HCT116 (cell line): ENCODE data around the gene LCMT2.

Source experiments
- CEBPB ChIP-seq: IDR thresholded peaks from 2 replicates; pipeline ENCODE4 v1.6.1; 2012; ENCODE audit warnings: low read depth
- EZH2 ChIP-seq: fragments of 200-600 bp; sonication (generic); IDR thresholded peaks from 2 replicates; pipeline ENCODE4 v1.6.1; 2017; ENCODE audit warnings: antibody characterized with exemption, mixed run types
- FOSL1 ChIP-seq: IDR thresholded peaks from 2 replicates; pipeline ENCODE4 v1.6.1; 2012; ENCODE audit warnings: low read depth
- POLR2A ChIP-seq: IDR thresholded peaks from 2 replicates; pipeline ENCODE4 v1.7.0; 2011; ENCODE audit warnings: borderline replicate concordance; ENCODE audit not compliant: insufficient read depth, insufficient read length; ENCODE audit errors: extremely low read depth
- SIN3A ChIP-seq: IDR thresholded peaks from 2 replicates; pipeline ENCODE4 v1.6.1; 2012; ENCODE audit warnings: low read depth
- ZBTB33 ChIP-seq: IDR thresholded peaks from 2 replicates; pipeline ENCODE4 v1.6.1; 2011; ENCODE audit warnings: mild to moderate bottlenecking, low read length, moderate library complexity; ENCODE audit not compliant: insufficient replicate concordance; ENCODE audit errors: extremely low read depth
- TF ChIP-seq, protein P1 (sequence below): IDR thresholded peaks from 2 replicates; pipeline ENCODE4 v1.6.1; 2012
- TF ChIP-seq, protein P2 (sequence below), 3 experiments: fragments of 200-600 bp in 1 of 3; sonication (generic) in 1 of 3; IDR thresholded peaks in 2 of 3; conservative IDR thresholded peaks in 1 of 3; 2 replicates each; pipeline ENCODE4 v1.5.1; 2012 to 2017; ENCODE audit warnings: low read depth in 2 of 3, low read length in 2 of 3, antibody characterized with exemption in 1 of 3, borderline replicate concordance in 1 of 3, control low read depth in 1 of 3, mild to moderate bottlenecking in 1 of 3, mixed read lengths in 1 of 3, mixed run types in 1 of 3, moderate library complexity in 1 of 3; ENCODE audit not compliant: insufficient read depth in 1 of 3

DNA sequence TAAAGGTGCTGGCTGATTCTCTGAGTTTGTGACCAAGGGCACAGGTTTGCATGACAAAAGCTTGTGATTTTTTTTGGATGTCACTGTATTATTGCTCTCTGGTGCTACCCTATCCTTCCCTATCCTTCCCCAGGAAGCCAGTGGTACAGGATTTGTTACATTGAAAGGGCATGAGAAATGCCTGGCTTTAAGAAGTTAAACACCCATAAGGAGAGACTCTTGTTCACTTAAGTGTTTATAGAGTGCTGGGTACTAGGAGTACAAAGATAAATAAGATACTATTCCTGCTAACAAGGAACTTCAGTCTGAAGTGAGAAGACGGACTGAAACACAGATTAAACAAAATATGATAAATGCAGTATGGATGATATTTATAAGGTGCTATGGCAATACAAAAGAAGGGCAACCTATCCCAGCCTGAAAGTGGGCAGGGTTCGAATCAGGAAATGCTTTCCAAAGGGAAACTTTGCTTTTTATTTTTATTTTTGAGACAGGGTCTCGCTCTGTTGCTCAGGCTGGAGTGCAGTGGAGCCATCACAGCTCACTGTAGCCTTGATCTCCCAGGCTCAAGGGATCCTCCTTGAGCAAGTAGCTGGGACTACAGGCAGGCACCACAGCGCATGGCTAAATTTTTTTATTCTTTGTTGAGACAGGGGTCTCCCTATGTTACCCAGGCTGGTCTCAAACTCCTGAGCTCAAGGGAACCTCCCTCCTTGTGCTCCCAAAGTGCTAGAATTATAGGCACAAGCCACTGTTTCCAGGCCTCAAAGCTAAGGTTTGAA lies 11.2 kb downstream of the LCMT2 start:
- TF ChIP-seq, protein P1, sequence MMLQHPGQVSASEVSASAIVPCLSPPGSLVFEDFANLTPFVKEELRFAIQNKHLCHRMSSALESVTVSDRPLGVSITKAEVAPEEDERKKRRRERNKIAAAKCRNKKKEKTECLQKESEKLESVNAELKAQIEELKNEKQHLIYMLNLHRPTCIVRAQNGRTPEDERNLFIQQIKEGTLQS: no peak
- TF ChIP-seq POLR2A (no peak), SIN3A (no peak), ZBTB33 (no peak), CEBPB (no peak), FOSL1 (no peak), EZH2 (no peak)
- TF ChIP-seq, protein P2, sequence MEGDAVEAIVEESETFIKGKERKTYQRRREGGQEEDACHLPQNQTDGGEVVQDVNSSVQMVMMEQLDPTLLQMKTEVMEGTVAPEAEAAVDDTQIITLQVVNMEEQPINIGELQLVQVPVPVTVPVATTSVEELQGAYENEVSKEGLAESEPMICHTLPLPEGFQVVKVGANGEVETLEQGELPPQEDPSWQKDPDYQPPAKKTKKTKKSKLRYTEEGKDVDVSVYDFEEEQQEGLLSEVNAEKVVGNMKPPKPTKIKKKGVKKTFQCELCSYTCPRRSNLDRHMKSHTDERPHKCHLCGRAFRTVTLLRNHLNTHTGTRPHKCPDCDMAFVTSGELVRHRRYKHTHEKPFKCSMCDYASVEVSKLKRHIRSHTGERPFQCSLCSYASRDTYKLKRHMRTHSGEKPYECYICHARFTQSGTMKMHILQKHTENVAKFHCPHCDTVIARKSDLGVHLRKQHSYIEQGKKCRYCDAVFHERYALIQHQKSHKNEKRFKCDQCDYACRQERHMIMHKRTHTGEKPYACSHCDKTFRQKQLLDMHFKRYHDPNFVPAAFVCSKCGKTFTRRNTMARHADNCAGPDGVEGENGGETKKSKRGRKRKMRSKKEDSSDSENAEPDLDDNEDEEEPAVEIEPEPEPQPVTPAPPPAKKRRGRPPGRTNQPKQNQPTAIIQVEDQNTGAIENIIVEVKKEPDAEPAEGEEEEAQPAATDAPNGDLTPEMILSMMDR (IDR thresholded peaks at IDR 0.05 in 2 of 3, conservative IDR thresholded peaks at IDR 0.05 in 1 of 3; ENCODE audit: borderline replicate concordance in 1 of 3, insufficient read depth in 1 of 3, low read depth in 2 of 3, low read length in 2 of 3): no peak
